CD4-positive, alpha-beta T cell treated with Interleukin-15 for 4 hours (primary cell): Measurements from ENCODE around the gene SDCCAG8.

ENCODE experiments used
- DNase-seq: peaks from one replicate; pipeline ENCODE4 v3.0.0-alpha.2; 2020; ENCODE audit warnings: low spot score

Gene SDCCAG8

GRCh38 chr1:243281672-243282071 is 25.8 kb downstream of the SDCCAG8 start:
- no peak for DNase-seq

GRCh38 chr1:243286409-243287122 is 30.7 kb downstream of the SDCCAG8 start:
- no peak for DNase-seq

GRCh38 chr1:243287123-243287460 is 31.3 kb downstream of the SDCCAG8 start:
- DNase-seq: no peak

GRCh38 chr1:243287652-243288051 is 31.8 kb downstream of the SDCCAG8 start:
- DNase-seq: peak; percentile 14

GRCh38 chr1:243288062-243288461 is 32.2 kb downstream of the SDCCAG8 start:
- no peak for DNase-seq

GRCh38 chr1:243291292-243291691 is 35.5 kb downstream of the SDCCAG8 start:
- DNase-seq: no peak

- DNase-seq: no peak
Observed at GRCh38 chr1:243292117-243292516, 36.3 kb downstream of the SDCCAG8 start.

GRCh38 chr1:243293941-243294722 is 38.3 kb downstream of the SDCCAG8 start:
- DNase-seq: no peak

- no peak for DNase-seq
Observed at GRCh38 chr1:243294723-243295121, 38.9 kb downstream of the SDCCAG8 start.

GRCh38 chr1:243299069-243299468 is 43.2 kb downstream of the SDCCAG8 start:
- DNase-seq: no peak

- no peak for DNase-seq
Observed at GRCh38 chr1:243301059-243301458, 45.2 kb downstream of the SDCCAG8 start.

- no peak for DNase-seq
Observed at GRCh38 chr1:243311809-243312208, 56.0 kb downstream of the SDCCAG8 start.

- no peak for DNase-seq
Observed at GRCh38 chr1:243312952-243313634, 57.3 kb downstream of the SDCCAG8 start.

- no peak for DNase-seq
Observed at GRCh38 chr1:243313635-243314536, 58.0 kb downstream of the SDCCAG8 start.

- no peak for DNase-seq
Observed at GRCh38 chr1:243315455-243315854, 59.6 kb downstream of the SDCCAG8 start.

- DNase-seq: no peak
Observed at GRCh38 chr1:243315893-243316292, 60.1 kb downstream of the SDCCAG8 start.

GRCh38 chr1:243316366-243316989 is 60.6 kb downstream of the SDCCAG8 start:
- DNase-seq: no peak

GRCh38 chr1:243320224-243320623 is 64.4 kb downstream of the SDCCAG8 start:
- no peak for DNase-seq

GRCh38 chr1:243322326-243322725 is 66.5 kb downstream of the SDCCAG8 start:
- no peak for DNase-seq

- no peak for DNase-seq
Observed at GRCh38 chr1:243323491-243323890, 67.7 kb downstream of the SDCCAG8 start.

GRCh38 chr1:243325305-243325890 is 69.6 kb downstream of the SDCCAG8 start:
- peak; percentile 59 for DNase-seq
